ENCODE results near the gene TERT.
"Not testable (repeated sequence)": the region's sequence is repeated elsewhere in the genome, so short reads cannot be mapped to it uniquely, and the experiment has no call there.

TERT gene

GRCh38 chr5:1277781-1278180 is 17.1 kb downstream of the TERT start:
- no peak for DNase-seq

GRCh38 chr5:1277331-1277730 is 17.5 kb downstream of the TERT start:
- no peak for DNase-seq

- no peak for DNase-seq
Measured at GRCh38 chr5:1276930-1277329, 17.9 kb downstream of the TERT start.

- DNase-seq, result not testable (repeated sequence)
Measured at GRCh38 chr5:1275397-1276391, 19.2 kb downstream of the TERT start.

GRCh38 chr5:1274471-1274870 is 20.4 kb downstream of the TERT start:
- no peak for DNase-seq

- no peak for DNase-seq
Measured at GRCh38 chr5:1273745-1274144, 21.1 kb downstream of the TERT start.

GRCh38 chr5:1272201-1272600 is 22.7 kb downstream of the TERT start:
- no peak for DNase-seq

GRCh38 chr5:1270933-1271914 is 23.6 kb downstream of the TERT start:
- DNase-seq, result no peak

GRCh38 chr5:1270426-1270825 is 24.4 kb downstream of the TERT start:
- no peak for DNase-seq

- DNase-seq, result no peak
Measured at GRCh38 chr5:1268666-1269065, 26.2 kb downstream of the TERT start.

GRCh38 chr5:1268056-1268455 is 26.8 kb downstream of the TERT start:
- DNase-seq, result no peak

- DNase-seq, result not testable (repeated sequence)
Measured at GRCh38 chr5:1267464-1267863, 27.4 kb downstream of the TERT start.

- no peak for DNase-seq
Measured at GRCh38 chr5:1266791-1267190, 28.1 kb downstream of the TERT start.

GRCh38 chr5:1265461-1266455 is 29.1 kb downstream of the TERT start:
- DNase-seq, result no peak

- DNase-seq, result no peak
Measured at GRCh38 chr5:1265026-1265425, 29.8 kb downstream of the TERT start.

- DNase-seq, result no peak
Measured at GRCh38 chr5:1264211-1264610, 30.7 kb downstream of the TERT start.

GRCh38 chr5:1262381-1262780 is 32.5 kb downstream of the TERT start:
- no peak for DNase-seq

- DNase-seq, result no peak
Measured at GRCh38 chr5:1261643-1262042, 33.2 kb downstream of the TERT start.

- no peak for DNase-seq
Measured at GRCh38 chr5:1259806-1260480, 34.9 kb downstream of the TERT start.

- no peak for DNase-seq
Measured at GRCh38 chr5:1257841-1258240, 37.0 kb downstream of the TERT start.

GRCh38 chr5:1257363-1257762 is 37.5 kb downstream of the TERT start:
- DNase-seq, result no peak

GRCh38 chr5:1256776-1257175 is 38.1 kb downstream of the TERT start:
- DNase-seq, result no peak

All from bone marrow (tissue), 2 donors.